ENCODE measurements around the gene SLC48A1.

DNA sequence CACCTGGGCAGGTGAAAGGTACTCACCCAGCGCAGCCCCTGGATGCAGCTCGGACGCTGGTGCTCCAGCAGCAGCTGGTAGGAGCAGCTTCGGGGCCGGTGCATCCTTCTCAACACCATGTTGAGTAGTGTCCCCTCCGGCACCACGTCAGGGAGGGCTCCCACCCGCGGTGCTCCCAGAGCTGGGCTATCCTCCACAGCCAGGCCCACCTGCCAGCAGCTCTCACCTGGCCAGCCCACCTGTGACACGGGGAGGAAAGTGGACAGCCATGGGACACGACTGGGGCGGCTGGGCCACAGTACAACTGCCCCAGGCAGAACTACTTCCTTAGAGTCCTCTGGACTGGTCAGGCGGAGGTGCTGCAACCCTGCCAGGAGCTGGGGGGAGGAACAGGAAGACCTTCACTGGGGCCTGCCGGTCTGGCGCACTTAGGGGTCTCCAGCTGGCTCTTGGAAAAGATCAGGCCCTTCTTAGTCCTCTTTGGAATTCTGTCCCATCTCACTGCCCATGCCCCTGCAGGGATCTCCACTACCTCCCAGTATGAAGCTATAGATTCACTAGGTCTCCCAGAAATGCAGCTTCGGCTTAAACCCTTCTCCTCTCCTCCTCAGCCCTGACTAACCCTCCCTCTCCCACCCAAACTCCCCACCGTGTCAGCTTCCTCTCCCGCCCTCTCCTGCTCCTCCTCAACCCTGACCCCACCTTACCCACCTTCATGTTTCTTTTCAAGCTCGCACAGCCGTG lies 15.0 kb upstream of the SLC48A1 start:
- TF ChIP-seq, protein P1, sequence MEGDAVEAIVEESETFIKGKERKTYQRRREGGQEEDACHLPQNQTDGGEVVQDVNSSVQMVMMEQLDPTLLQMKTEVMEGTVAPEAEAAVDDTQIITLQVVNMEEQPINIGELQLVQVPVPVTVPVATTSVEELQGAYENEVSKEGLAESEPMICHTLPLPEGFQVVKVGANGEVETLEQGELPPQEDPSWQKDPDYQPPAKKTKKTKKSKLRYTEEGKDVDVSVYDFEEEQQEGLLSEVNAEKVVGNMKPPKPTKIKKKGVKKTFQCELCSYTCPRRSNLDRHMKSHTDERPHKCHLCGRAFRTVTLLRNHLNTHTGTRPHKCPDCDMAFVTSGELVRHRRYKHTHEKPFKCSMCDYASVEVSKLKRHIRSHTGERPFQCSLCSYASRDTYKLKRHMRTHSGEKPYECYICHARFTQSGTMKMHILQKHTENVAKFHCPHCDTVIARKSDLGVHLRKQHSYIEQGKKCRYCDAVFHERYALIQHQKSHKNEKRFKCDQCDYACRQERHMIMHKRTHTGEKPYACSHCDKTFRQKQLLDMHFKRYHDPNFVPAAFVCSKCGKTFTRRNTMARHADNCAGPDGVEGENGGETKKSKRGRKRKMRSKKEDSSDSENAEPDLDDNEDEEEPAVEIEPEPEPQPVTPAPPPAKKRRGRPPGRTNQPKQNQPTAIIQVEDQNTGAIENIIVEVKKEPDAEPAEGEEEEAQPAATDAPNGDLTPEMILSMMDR (IDR thresholded peaks at IDR 0.05): no peak
- TF ChIP-seq POLR2A (IDR thresholded peaks at IDR 0.05): no peak
